HCT116 (cell line): ENCODE measurements around the gene SLX9. TPM values are rescaled to one million over a fixed set of nuclear protein-coding genes. Genes with fewer than 3 reads are reported as not detected.

Experiments
- ATAC-seq: fragments of 200-7000 bp; cut with Tn5 transposase; 2 replicates; pipeline ENCODE4 v1.9.1; 2020; ENCODE audit warnings: mild to moderate bottlenecking, moderate library complexity
- BruUV-seq: library from RNA; stranded (reverse); fragments of 400-500 nt; replicated peaks from 2 replicates; lab custom pipeline; 2021; lab: Mats Ljungman, UMichigan
- CTCF ChIA-PET: fragments of 300-600 bp; sonication (Branson Sonifier 250); formaldehyde crosslinking; loops from one replicate; lab custom pipeline; 2021; ENCODE audit warnings: antibody characterized with exemption; lab: Charles Lee
- POLR2A ChIA-PET: fragments of 300-600, 350-600 bp; sonication (Branson Sonifier 250); formaldehyde crosslinking; loops from one replicate; lab custom pipeline; 2021; ENCODE audit warnings: antibody characterized with exemption; lab: Charles Lee
- RAD21 ChIA-PET, 2 experiments: fragments of 300-600 bp; sonication (Branson Sonifier 250); formaldehyde crosslinking; loops; one replicate each; lab custom pipeline; 2023; ENCODE audit warnings: low total read pairs in 2 of 2; ENCODE audit not compliant: uncharacterized antibody in 2 of 2, unreplicated experiment in 2 of 2, low non-redundant PET in 1 of 2; lab: Charles Lee
- DNase-seq: peaks from one replicate; pipeline ENCODE4 v3.0.0-alpha.2; 2010; ENCODE audit warnings: low read depth, low spot score
- H2AFZ ChIP-seq: fragments of 200-600 bp; shearing (Covaris generic), sonication (generic); 2 replicates; pipeline ENCODE4 v1.6.1; 2017; ENCODE audit warnings: low read depth, mixed run types, mixed read lengths, antibody characterized with exemption, low read length; ENCODE audit not compliant: poor library complexity, severe bottlenecking
- H3K27ac ChIP-seq: 2 replicates; pipeline ENCODE4 v1.5.1; 2012; ENCODE audit warnings: low read depth, low read length
- H3K27me3 ChIP-seq: fragments of 200-600 bp; sonication (generic); 2 replicates; pipeline ENCODE4 v1.6.1; 2016; ENCODE audit warnings: mixed run types, low read length, mixed read lengths; ENCODE audit not compliant: insufficient read depth
- H3K36me3 ChIP-seq, 2 experiments: fragments of 200-500 bp in 1 of 2; fragments of 200-600 bp in 1 of 2; sonication (Bioruptor generic) in 1 of 2; sonication (generic) in 1 of 2; 2 replicates each; pipeline versions ENCODE4 v1.5.1 to v1.6.1; 2014 to 2016; ENCODE audit warnings: low read length in 2 of 2, inconsistent platforms in 1 of 2, mixed read lengths in 1 of 2, mixed run types in 1 of 2; ENCODE audit not compliant: insufficient read depth in 2 of 2, control insufficient read depth in 1 of 2
- H3K4me1 ChIP-seq, 2 experiments: fragments of 200-600 bp in 1 of 2; sonication (generic) in 1 of 2; 2 replicates each; pipeline versions ENCODE4 v1.5.1 to v1.6.1; 2012 to 2017; ENCODE audit warnings: low read length in 2 of 2, inconsistent platforms in 1 of 2, mild to moderate bottlenecking in 1 of 2, mixed read lengths in 1 of 2, mixed run types in 1 of 2, moderate library complexity in 1 of 2; ENCODE audit not compliant: insufficient read depth in 2 of 2, control insufficient read depth in 1 of 2
- H3K4me2 ChIP-seq: fragments of 200-600 bp; sonication (generic); 2 replicates; pipeline ENCODE4 v1.6.1; 2017; ENCODE audit warnings: mixed run types, low read length, mixed read lengths
- H3K4me3 ChIP-seq, 2 experiments: fragments of 200-600 bp in 1 of 2; sonication (generic) in 1 of 2; replicated peaks in 1 of 2; 2 replicates each; pipeline ENCODE4 v1.5.1; 2011 to 2016; ENCODE audit warnings: low read length in 2 of 2, control low read depth in 1 of 2, low read depth in 1 of 2, mild to moderate bottlenecking in 1 of 2, mixed read lengths in 1 of 2, mixed run types in 1 of 2
- H3K79me2 ChIP-seq: fragments of 200-600 bp; sonication (generic); 2 replicates; pipeline ENCODE4 v1.6.1; 2017; ENCODE audit warnings: mild to moderate bottlenecking, mixed run types, low read length, moderate library complexity, mixed read lengths; ENCODE audit not compliant: insufficient read depth
- H3K9ac ChIP-seq: fragments of 200-600 bp; sonication (generic); 2 replicates; pipeline ENCODE4 v1.6.1; 2016; ENCODE audit warnings: low read length, mixed read lengths
- H3K9me2 ChIP-seq: fragments of 200-600 bp; sonication (generic), shearing (Covaris generic); 2 replicates; pipeline ENCODE4 v1.6.1; 2017; ENCODE audit warnings: mixed run types, mild to moderate bottlenecking, moderate library complexity; ENCODE audit not compliant: insufficient read depth
- H3K9me3 ChIP-seq, 2 experiments: fragments of 200-500 bp in 1 of 2; fragments of 200-600 bp in 1 of 2; sonication (Bioruptor generic) in 1 of 2; sonication (generic) in 1 of 2; 2 replicates each; pipeline ENCODE4 v1.6.1; 2014 to 2017; ENCODE audit warnings: low read length in 2 of 2, mixed read lengths in 2 of 2, inconsistent platforms in 1 of 2, low read depth in 1 of 2, mild to moderate bottlenecking in 1 of 2, mixed run types in 1 of 2, moderate library complexity in 1 of 2; ENCODE audit not compliant: control insufficient read depth in 1 of 2, insufficient read depth in 1 of 2
- H4K20me1 ChIP-seq: fragments of 200-600 bp; sonication (generic), shearing (Covaris generic); 2 replicates; pipeline ENCODE4 v1.6.1; 2017; ENCODE audit warnings: mixed run types, mild to moderate bottlenecking, moderate library complexity; ENCODE audit not compliant: insufficient read depth
- ATF3 ChIP-seq: IDR thresholded peaks from 2 replicates; pipeline ENCODE4 v1.6.1; 2012
- CBX3 ChIP-seq: IDR thresholded peaks from 2 replicates; pipeline ENCODE4 v1.6.1; 2012; ENCODE audit warnings: low read depth
- ELF1 ChIP-seq: IDR thresholded peaks from 2 replicates; pipeline ENCODE4 v1.6.1; 2012; ENCODE audit warnings: low read depth, borderline replicate concordance
- EZH2 ChIP-seq: fragments of 200-600 bp; sonication (generic); IDR thresholded peaks from 2 replicates; pipeline ENCODE4 v1.6.1; 2017; ENCODE audit warnings: antibody characterized with exemption, mixed run types
- EZH2phosphoT487 ChIP-seq: fragments of 200-600 bp; IDR thresholded peaks from 2 replicates; pipeline ENCODE4 v1.6.1; 2018; ENCODE audit warnings: antibody characterized with exemption, borderline replicate concordance
- FOSL1 ChIP-seq: IDR thresholded peaks from 2 replicates; pipeline ENCODE4 v1.6.1; 2012; ENCODE audit warnings: low read depth
- JUND ChIP-seq: IDR thresholded peaks from 2 replicates; pipeline ENCODE4 v1.6.1; 2012
- MAX ChIP-seq: IDR thresholded peaks from 2 replicates; pipeline ENCODE4 v1.6.1; 2012
- POLR2AphosphoS5 ChIP-seq: IDR thresholded peaks from 2 replicates; pipeline ENCODE4 v1.6.1; 2011; ENCODE audit warnings: mild to moderate bottlenecking, low read depth, low read length, moderate library complexity
- RAD21 ChIP-seq: IDR thresholded peaks from 2 replicates; pipeline ENCODE4 v1.6.1; 2012; ENCODE audit warnings: low read depth, mild to moderate bottlenecking
- REST ChIP-seq: IDR thresholded peaks from 2 replicates; pipeline ENCODE4 v1.6.1; 2012; ENCODE audit warnings: low read depth
- SP1 ChIP-seq: IDR thresholded peaks from 2 replicates; pipeline ENCODE4 v1.6.1; 2012; ENCODE audit warnings: low read depth
- YY1 ChIP-seq: IDR thresholded peaks from 2 replicates; pipeline ENCODE4 v1.6.1; 2011; ENCODE audit warnings: low read length, low read depth, moderate library complexity, mild to moderate bottlenecking; ENCODE audit not compliant: insufficient replicate concordance; ENCODE audit errors: extremely low read depth
- ZBTB33 ChIP-seq: IDR thresholded peaks from 2 replicates; pipeline ENCODE4 v1.6.1; 2011; ENCODE audit warnings: mild to moderate bottlenecking, low read length, moderate library complexity; ENCODE audit not compliant: insufficient replicate concordance; ENCODE audit errors: extremely low read depth
- intact Hi-C: fragments of 100-400 bp; cut with micrococcal nuclease; formaldehyde crosslinking; loops from 2 replicates; pipeline ENCODE4 v1.10.0; 2022
- total RNA-seq: library from RNA; stranded (reverse); gene quantifications from one replicate; pipeline ENCODE4 v1.2.1, GENCODE V29; 2021; ENCODE audit not compliant: unreplicated experiment
- TF ChIP-seq, protein P1 (sequence below), 3 experiments: fragments of 200-600 bp in 1 of 3; sonication (generic) in 1 of 3; IDR thresholded peaks in 2 of 3; conservative IDR thresholded peaks in 1 of 3; 2 replicates each; pipeline ENCODE4 v1.5.1; 2012 to 2017; ENCODE audit warnings: low read depth in 2 of 3, low read length in 2 of 3, antibody characterized with exemption in 1 of 3, borderline replicate concordance in 1 of 3, control low read depth in 1 of 3, mild to moderate bottlenecking in 1 of 3, mixed read lengths in 1 of 3, mixed run types in 1 of 3, moderate library complexity in 1 of 3; ENCODE audit not compliant: insufficient read depth in 1 of 3

Gene SLX9
- total RNA-seq, 1 experiment from 2014 or later: 61.9 TPM

DNA sequence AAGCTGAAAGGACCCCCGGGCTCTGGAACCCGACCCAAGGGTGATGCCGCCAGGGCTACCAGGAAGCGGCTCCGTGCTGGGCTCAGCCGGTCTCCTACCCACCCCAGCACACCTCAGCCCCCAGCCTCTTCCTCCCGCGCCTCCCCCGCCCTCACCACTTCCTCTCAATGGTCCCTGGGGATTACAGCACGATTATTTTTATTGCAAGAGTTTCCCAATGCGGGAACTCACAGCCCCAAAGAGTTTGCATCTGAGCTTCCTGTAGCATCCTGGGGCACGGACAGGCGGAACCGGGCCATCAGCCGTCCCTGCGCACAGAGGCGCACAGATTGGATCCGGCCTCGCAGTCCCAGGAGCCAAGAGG is 8.7 kb upstream of the SLX9 start:
- intact Hi-C loops: no loop called here
- ATAC-seq (no peak), DNase-seq (no peak)
- no TSS peak for BruUV-seq
- Histone ChIP-seq H3K4me2 (no peak overlapping the region), H3K4me1 (peaks cover 20 to 34% of the 10 kb centered on the region in 2 experiments), H3K9ac (no peak overlapping the region), H3K27ac (no peak overlapping the region), H3K4me3 (no peak overlapping the region), H3K27me3 (peaks cover 52% of the 10 kb centered on the region), H2AFZ (no peak overlapping the region), H3K9me3 (no peaks in the 10 kb centered on the region), H3K36me3 (no peaks in the 10 kb centered on the region), H3K9me2 (no peaks in the 10 kb centered on the region), H4K20me1 (no peaks in the 10 kb centered on the region), H3K79me2 (no peaks in the 10 kb centered on the region)
- POLR2A ChIA-PET: no interaction called here
- RAD21 ChIA-PET: no interaction called here
- CTCF ChIA-PET: no interaction called here
- TF ChIP-seq EZH2 (no peak), YY1 (no peak), ELF1 (no peak), MAX (no peak), POLR2AphosphoS5 (no peak), ATF3 (no peak), ZBTB33 (no peak), JUND (no peak), EZH2phosphoT487 (no peak), CBX3 (no peak), RAD21 (no peak), REST (no peak), SP1 (no peak), FOSL1 (no peak)
- TF ChIP-seq, protein P1, sequence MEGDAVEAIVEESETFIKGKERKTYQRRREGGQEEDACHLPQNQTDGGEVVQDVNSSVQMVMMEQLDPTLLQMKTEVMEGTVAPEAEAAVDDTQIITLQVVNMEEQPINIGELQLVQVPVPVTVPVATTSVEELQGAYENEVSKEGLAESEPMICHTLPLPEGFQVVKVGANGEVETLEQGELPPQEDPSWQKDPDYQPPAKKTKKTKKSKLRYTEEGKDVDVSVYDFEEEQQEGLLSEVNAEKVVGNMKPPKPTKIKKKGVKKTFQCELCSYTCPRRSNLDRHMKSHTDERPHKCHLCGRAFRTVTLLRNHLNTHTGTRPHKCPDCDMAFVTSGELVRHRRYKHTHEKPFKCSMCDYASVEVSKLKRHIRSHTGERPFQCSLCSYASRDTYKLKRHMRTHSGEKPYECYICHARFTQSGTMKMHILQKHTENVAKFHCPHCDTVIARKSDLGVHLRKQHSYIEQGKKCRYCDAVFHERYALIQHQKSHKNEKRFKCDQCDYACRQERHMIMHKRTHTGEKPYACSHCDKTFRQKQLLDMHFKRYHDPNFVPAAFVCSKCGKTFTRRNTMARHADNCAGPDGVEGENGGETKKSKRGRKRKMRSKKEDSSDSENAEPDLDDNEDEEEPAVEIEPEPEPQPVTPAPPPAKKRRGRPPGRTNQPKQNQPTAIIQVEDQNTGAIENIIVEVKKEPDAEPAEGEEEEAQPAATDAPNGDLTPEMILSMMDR (IDR thresholded peaks at IDR 0.05 in 2 of 3, conservative IDR thresholded peaks at IDR 0.05 in 1 of 3; ENCODE audit: borderline replicate concordance in 1 of 3, insufficient read depth in 1 of 3, low read depth in 2 of 3, low read length in 2 of 3): no peak
